IMR-90 (cell line): ENCODE results near the gene KIAA0513. TPM values are rescaled to one million over a fixed set of nuclear protein-coding genes. Genes with fewer than 3 reads are reported as not detected.

Source experiments
- ATAC-seq: fragments of 200-7000 bp; cut with Tn5 transposase; 2 replicates; pipeline ENCODE4 v1.9.1; 2020; ENCODE audit warnings: low read depth, mild to moderate bottlenecking, moderate library complexity
- BruUV-seq: library from RNA; stranded (reverse); fragments of 400-500 nt; replicated peaks from 2 replicates; lab custom pipeline; 2021; lab: Mats Ljungman, UMichigan
- CTCF ChIA-PET: fragments of 300-600 bp; formaldehyde crosslinking; extraction: SDS; loops from one replicate; lab custom pipeline; 2021; ENCODE audit warnings: antibody characterized with exemption; lab: Yijun Ruan, JAX
- POLR2A ChIA-PET: fragments of 300-600 bp; sonication (Branson Sonifier 250); formaldehyde crosslinking; loops from one replicate; lab custom pipeline; 2022; ENCODE audit warnings: antibody characterized with exemption; ENCODE audit not compliant: unreplicated experiment; lab: Charles Lee
- DNase-seq: peaks from one replicate; pipeline ENCODE4 v3.0.0; 2013
- H2AFZ ChIP-seq: replicated peaks from 2 replicates; pipeline ENCODE3; 2013; ENCODE audit warnings: low read length, mild to moderate bottlenecking; ENCODE audit not compliant: poor library complexity
- H2AK5ac ChIP-seq: 2 replicates; pipeline ENCODE4 v1.6.1; 2013; ENCODE audit warnings: low read depth, low read length, inconsistent platforms
- H2AK9ac ChIP-seq: replicated peaks from 2 replicates; pipeline ENCODE3; 2013; ENCODE audit warnings: mild to moderate bottlenecking, low read depth, low read length, moderate library complexity; ENCODE audit not compliant: poor library complexity
- H2BK120ac ChIP-seq: 2 replicates; pipeline ENCODE4 v1.6.1; 2013; ENCODE audit warnings: low read depth, low read length, inconsistent platforms
- H2BK15ac ChIP-seq: 3 replicates; pipeline ENCODE4 v1.6.1; 2013; ENCODE audit warnings: low read depth, low read length, inconsistent platforms
- H2BK20ac ChIP-seq: 2 replicates; pipeline ENCODE4 v1.6.1; 2013; ENCODE audit warnings: low read depth, mild to moderate bottlenecking, inconsistent platforms, low read length, moderate library complexity
- H2BK5ac ChIP-seq: 2 replicates; pipeline ENCODE4 v1.6.1; 2013; ENCODE audit warnings: mild to moderate bottlenecking, low read depth, low read length, inconsistent platforms; ENCODE audit not compliant: poor library complexity, severe bottlenecking
- H3K14ac ChIP-seq: replicated peaks from 2 replicates; pipeline ENCODE4 v1.6.1; 2013; ENCODE audit warnings: low read depth, low read length, inconsistent platforms
- H3K18ac ChIP-seq: 2 replicates; pipeline ENCODE4 v1.6.1; 2013; ENCODE audit warnings: low read depth, low read length, control low read depth
- H3K23ac ChIP-seq: 2 replicates; pipeline ENCODE4 v1.6.1; 2013; ENCODE audit warnings: low read depth, low read length, inconsistent platforms
- H3K27ac ChIP-seq: 2 replicates; pipeline ENCODE4 v1.5.1; 2013; ENCODE audit warnings: mild to moderate bottlenecking, control low read depth, low read length; ENCODE audit not compliant: insufficient read depth
- H3K27me3 ChIP-seq: 2 replicates; pipeline ENCODE4 v1.6.1; 2013; ENCODE audit warnings: low read length; ENCODE audit not compliant: control insufficient read depth, insufficient read depth
- H3K36me3 ChIP-seq: 2 replicates; pipeline ENCODE4 v1.6.1; 2013; ENCODE audit warnings: low read length, mixed read lengths; ENCODE audit not compliant: control insufficient read depth, insufficient read depth
- H3K4ac ChIP-seq: 2 replicates; pipeline ENCODE4 v1.6.1; 2013; ENCODE audit warnings: low read depth, low read length, inconsistent platforms
- H3K4me1 ChIP-seq: 2 replicates; pipeline ENCODE4 v1.6.1; 2013; ENCODE audit warnings: low read length, mixed read lengths; ENCODE audit not compliant: control insufficient read depth, insufficient read depth
- H3K4me2 ChIP-seq: 2 replicates; pipeline ENCODE4 v1.6.1; 2013; ENCODE audit warnings: low read depth, mild to moderate bottlenecking, control low read depth, low read length, moderate library complexity
- H3K4me3 ChIP-seq: 2 replicates; pipeline ENCODE4 v1.5.1; 2013; ENCODE audit warnings: low read depth, mild to moderate bottlenecking, control low read depth, low read length, moderate library complexity; ENCODE audit not compliant: insufficient read depth
- H3K56ac ChIP-seq: 2 replicates; pipeline ENCODE4 v1.6.1; 2013; ENCODE audit warnings: low read length, inconsistent platforms; ENCODE audit not compliant: insufficient read depth; ENCODE audit errors: extremely low read depth
- H3K79me1 ChIP-seq, 2 experiments: 2 replicates each; pipeline ENCODE4 v1.6.1; 2013; ENCODE audit warnings: low read length in 2 of 2, inconsistent platforms in 1 of 2, low read depth in 1 of 2
- H3K9ac ChIP-seq: 2 replicates; pipeline ENCODE4 v1.6.1; 2013; ENCODE audit warnings: low read depth, low read length, control low read depth
- H3K9me1 ChIP-seq: 2 replicates; pipeline ENCODE4 v1.6.1; 2013; ENCODE audit warnings: low read length, inconsistent platforms; ENCODE audit not compliant: insufficient read depth
- H3K9me3 ChIP-seq: 2 replicates; pipeline ENCODE4 v1.6.1; 2013; ENCODE audit warnings: low read length; ENCODE audit not compliant: control insufficient read depth, insufficient read depth
- H4K20me1 ChIP-seq: 2 replicates; pipeline ENCODE4 v1.6.1; 2013; ENCODE audit warnings: low read length, inconsistent platforms; ENCODE audit not compliant: insufficient read depth
- H4K5ac ChIP-seq: 2 replicates; pipeline ENCODE4 v1.6.1; 2013; ENCODE audit warnings: mild to moderate bottlenecking, low read depth, low read length, control low read depth
- H4K8ac ChIP-seq, 2 experiments: 2 replicates each; pipeline ENCODE4 v1.6.1; 2013; ENCODE audit warnings: low read depth in 2 of 2, low read length in 2 of 2, control low read depth in 1 of 2, inconsistent platforms in 1 of 2
- H4K91ac ChIP-seq: 2 replicates; pipeline ENCODE4 v1.6.1; 2013; ENCODE audit warnings: low read depth, low read length, inconsistent platforms; ENCODE audit not compliant: insufficient read depth
- CHD1 ChIP-seq: IDR thresholded peaks from 2 replicates; pipeline ENCODE4 v1.6.1; 2012; ENCODE audit warnings: low read depth, low read length, improper control_type of control experiment
- CTCF ChIP-seq: conservative IDR thresholded peaks from 2 replicates; pipeline ENCODE4 v1.5.1; 2012; ENCODE audit warnings: mild to moderate bottlenecking, low read depth, low read length, improper control_type of control experiment
- MXI1 ChIP-seq: IDR thresholded peaks from 2 replicates; pipeline ENCODE4 v1.6.1; 2012; ENCODE audit warnings: low read depth, mild to moderate bottlenecking, low read length, moderate library complexity, borderline replicate concordance
- POLR2A ChIP-seq: IDR thresholded peaks from 2 replicates; pipeline ENCODE4 v1.6.1; 2012; ENCODE audit warnings: mild to moderate bottlenecking, low read depth, low read length
- RFX5 ChIP-seq: IDR thresholded peaks from 2 replicates; pipeline ENCODE4 v1.8.0; 2012; ENCODE audit warnings: low read depth, mild to moderate bottlenecking, low read length, moderate library complexity
- WGBS, 2 experiments: methylation state at CpG; one replicate each; pipeline versions ENCODE4 v1.1.5 to v1.1.7; 2013; ENCODE audit warnings: missing lambda C conversion rate in 2 of 2; ENCODE audit not compliant: insufficient read length in 1 of 2; ENCODE audit errors: extremely low coverage in 2 of 2; 5-methylcytosine and 5-hydroxymethylcytosine counted together
- dilution Hi-C: fragments of 300-500 bp; cut with HindIII; formaldehyde crosslinking; loops from one replicate; pipeline ENCODE4 v1.14.3; 2018; ENCODE audit warnings: low sequenced_read_pairs; ENCODE audit not compliant: unreplicated experiment
- in situ Hi-C: fragments of 300-500 bp; cut with MboI; formaldehyde crosslinking; loops from 3 replicates; pipeline ENCODE4 v1.14.3; 2019; ENCODE audit warnings: low sequenced_read_pairs, inconsistent platforms, mixed read lengths
- intact Hi-C: fragments of 100-400 bp; cut with micrococcal nuclease; formaldehyde crosslinking; loops from 2 replicates; pipeline ENCODE4 v1.10.0; 2022
- polyA plus RNA-seq, 3 experiments: library from polyadenylated mRNA; depleted of rRNA; stranded (reverse); fragments of >200 nt; gene quantifications; 2 replicates each; pipeline ENCODE4 v1.2.3, GENCODE V29; 2012; ENCODE audit warnings: low replicate concordance in 1 of 3
- total RNA-seq: library from RNA; depleted of rRNA; stranded (reverse); fragments of >200 nt; gene quantifications from 2 replicates; pipeline ENCODE4 v1.2.3, GENCODE V29; 2012

Gene KIAA0513
- total and polyA plus RNA-seq, 2 of the 4 experiments (the other 2 are of a cell fraction), result 9.5 TPM

DNA sequence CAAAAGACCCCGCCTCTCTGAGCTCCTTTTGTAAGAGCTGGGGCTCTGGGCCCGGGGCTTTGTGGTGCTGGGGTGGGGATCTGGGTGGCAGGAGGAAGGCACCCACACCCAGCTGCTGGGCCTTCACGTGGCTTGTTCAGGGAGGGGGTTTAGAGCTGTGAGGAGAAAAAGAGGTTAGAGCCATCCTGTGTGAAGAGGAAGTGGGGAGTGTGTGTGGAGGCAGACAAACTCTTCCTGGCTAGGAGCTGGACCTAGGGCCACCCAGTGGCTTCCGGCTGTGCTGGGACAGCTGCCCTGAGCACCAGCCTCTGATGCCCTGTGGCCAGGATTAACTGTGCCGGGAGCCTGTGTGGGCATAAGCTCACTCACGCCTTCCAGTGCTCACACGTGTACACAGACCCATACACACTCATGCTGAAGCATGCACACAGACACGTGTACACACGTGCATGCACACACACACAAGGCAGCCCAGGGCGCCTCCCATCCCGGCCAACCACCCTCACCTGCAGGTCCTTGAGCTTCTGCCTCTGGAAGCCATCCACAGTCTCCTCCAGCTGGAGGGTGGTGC, 77.3 kb downstream of the KIAA0513 start (continued):
- no peak for TF ChIP-seq CHD1
- TF ChIP-seq MXI1, result no peak
- TF ChIP-seq POLR2A, result no peak

DNA sequence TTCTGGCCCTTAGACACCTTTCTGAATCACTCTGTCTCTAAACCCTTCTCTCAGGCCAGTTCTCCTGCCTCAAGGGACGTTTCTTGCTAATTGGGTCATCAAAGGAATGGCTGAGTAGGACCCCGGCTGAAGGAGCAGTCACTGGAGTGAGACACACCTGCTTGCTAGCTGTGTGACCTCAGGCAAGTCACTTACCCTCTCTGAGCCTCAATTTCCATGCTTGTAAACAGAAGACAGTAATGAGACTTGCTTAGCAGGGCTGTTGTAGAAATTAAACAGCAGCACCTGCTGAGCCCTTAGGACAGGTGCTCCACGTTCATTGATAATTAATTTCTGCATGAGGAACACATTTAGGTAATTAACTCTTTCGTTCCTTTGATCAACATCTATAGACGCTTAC, 77.9 kb downstream of the KIAA0513 start:
- in situ Hi-C loops (no loop called here), dilution Hi-C loops (no loop called here), intact Hi-C loops (no loop called here)
- H3K27ac ChIP-seq, result no peak overlapping the region
- no peak overlapping the region for H3K23ac ChIP-seq
- no peak overlapping the region for H3K18ac ChIP-seq
- H2BK120ac ChIP-seq, result no peak overlapping the region
- H3K36me3 ChIP-seq, result no peaks in the 10 kb centered on the region
- no peak overlapping the region for H3K4me3 ChIP-seq
- peaks cover 21% of the 10 kb centered on the region for H3K27me3 ChIP-seq
- H4K20me1 ChIP-seq, result no peaks in the 10 kb centered on the region
- ATAC-seq (no peak), DNase-seq (no peak)
- H3K9me1 ChIP-seq, result no peaks in the 10 kb centered on the region
- no peak overlapping the region for H2AFZ ChIP-seq
- no TSS peak for BruUV-seq
- no peak for TF ChIP-seq CTCF
- TF ChIP-seq RFX5, result no peak
- H4K8ac ChIP-seq, result no peak overlapping the region
- no peak overlapping the region for H4K5ac ChIP-seq
- 67% methylated on average over 1 of the region's 5 CpGs; no CpG with 5 or more reads in 1 of the 2 experiments for WGBS, 2 experiments
- no peak overlapping the region for H3K9ac ChIP-seq
- H3K4me2 ChIP-seq, result no peak overlapping the region
- H2BK20ac ChIP-seq, result no peak overlapping the region
- no peak overlapping the region for H3K4ac ChIP-seq
- H3K56ac ChIP-seq, result no peak overlapping the region
- H3K79me1 ChIP-seq, result no peaks in the 10 kb centered on the region
- peaks cover 4% of the 10 kb centered on the region; the same call in 1 of the 2 replicates for H3K9me3 ChIP-seq
- H3K14ac ChIP-seq, result no peak overlapping the region
- no peak overlapping the region for H2AK5ac ChIP-seq
- no peak overlapping the region for H2AK9ac ChIP-seq
- CTCF ChIA-PET, result interaction anchor here (0.9 to 1.6 kb wide), 2 partner anchors 9 to 505 kb away, joined by 3 to 5 read pairs; no protein-coding TSS in a partner anchor
- no peaks in the 10 kb centered on the region for H3K4me1 ChIP-seq
- no peak overlapping the region for H4K91ac ChIP-seq
- no peak overlapping the region for H2BK15ac ChIP-seq
- no peak overlapping the region for H2BK5ac ChIP-seq
- POLR2A ChIA-PET, result interaction anchor here (0.6 kb wide), 1 partner anchor 117 kb away, joined by 3 read pairs; no protein-coding TSS in a partner anchor
